Breast epithelium (tissue), 3 donors: ENCODE results near the gene CXCL17.

Experiments
- POLR2A ChIP-seq: fragments of 450-650 bp; IDR thresholded peaks from one replicate; pipeline ENCODE4 v1.6.1; 2016; ENCODE audit warnings: antibody characterized with exemption, mild to moderate bottlenecking, moderate library complexity
- POLR2AphosphoS5 ChIP-seq, 3 donors: sonication (generic); formaldehyde crosslinking; IDR thresholded peaks; one replicate each; pipeline ENCODE4 v1.6.1; 2017; ENCODE audit warnings: antibody characterized with exemption in 3 of 3
- TF ChIP-seq, protein P1 (sequence below), 3 donors: fragments of 450-650 bp; IDR thresholded peaks; one replicate each; pipeline ENCODE4 v1.5.1; 2016 to 2017; ENCODE audit warnings: antibody characterized with exemption in 3 of 3, mild to moderate bottlenecking in 3 of 3, moderate library complexity in 3 of 3

DNA sequence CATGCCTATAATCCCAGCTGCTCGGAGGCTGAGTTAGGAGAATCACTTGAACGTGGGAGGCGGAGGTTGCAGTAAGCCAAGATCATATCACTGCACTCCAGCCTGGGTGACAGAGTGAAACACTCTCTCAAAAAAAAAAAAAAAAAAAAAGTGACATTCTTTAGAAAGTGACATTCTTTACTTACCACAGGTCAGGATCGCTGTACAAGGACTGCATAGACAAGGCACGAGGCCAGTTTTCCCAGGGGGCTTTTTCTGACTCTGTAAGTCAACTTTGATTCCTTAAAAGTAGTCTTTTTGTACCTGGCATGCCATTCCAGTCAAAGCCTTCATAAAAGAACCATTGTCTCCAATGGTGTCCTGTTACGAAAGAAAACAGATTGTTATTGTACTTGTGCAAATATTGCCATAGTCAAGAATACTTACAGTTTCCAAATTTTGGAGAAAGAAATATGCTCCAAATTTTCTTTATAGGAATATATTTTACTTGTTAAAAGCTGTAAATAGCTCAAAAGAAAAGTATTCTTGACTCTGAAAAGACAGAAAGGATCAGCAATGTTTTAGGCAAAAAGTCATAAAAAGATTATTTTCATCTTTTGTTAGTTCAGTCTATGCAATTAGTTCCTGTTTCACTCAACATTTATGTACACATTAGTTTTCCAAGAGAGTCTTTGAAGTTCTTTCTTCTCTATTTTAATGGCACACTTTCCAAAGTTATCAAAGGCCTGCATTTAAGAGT is 46.2 kb upstream of the CXCL17 start:
- TF ChIP-seq, protein P1, sequence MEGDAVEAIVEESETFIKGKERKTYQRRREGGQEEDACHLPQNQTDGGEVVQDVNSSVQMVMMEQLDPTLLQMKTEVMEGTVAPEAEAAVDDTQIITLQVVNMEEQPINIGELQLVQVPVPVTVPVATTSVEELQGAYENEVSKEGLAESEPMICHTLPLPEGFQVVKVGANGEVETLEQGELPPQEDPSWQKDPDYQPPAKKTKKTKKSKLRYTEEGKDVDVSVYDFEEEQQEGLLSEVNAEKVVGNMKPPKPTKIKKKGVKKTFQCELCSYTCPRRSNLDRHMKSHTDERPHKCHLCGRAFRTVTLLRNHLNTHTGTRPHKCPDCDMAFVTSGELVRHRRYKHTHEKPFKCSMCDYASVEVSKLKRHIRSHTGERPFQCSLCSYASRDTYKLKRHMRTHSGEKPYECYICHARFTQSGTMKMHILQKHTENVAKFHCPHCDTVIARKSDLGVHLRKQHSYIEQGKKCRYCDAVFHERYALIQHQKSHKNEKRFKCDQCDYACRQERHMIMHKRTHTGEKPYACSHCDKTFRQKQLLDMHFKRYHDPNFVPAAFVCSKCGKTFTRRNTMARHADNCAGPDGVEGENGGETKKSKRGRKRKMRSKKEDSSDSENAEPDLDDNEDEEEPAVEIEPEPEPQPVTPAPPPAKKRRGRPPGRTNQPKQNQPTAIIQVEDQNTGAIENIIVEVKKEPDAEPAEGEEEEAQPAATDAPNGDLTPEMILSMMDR (IDR thresholded peaks at IDR 0.05), result no peak
- TF ChIP-seq POLR2A (no peak), POLR2AphosphoS5 (IDR thresholded peaks at IDR 0.05) (peak in 1 of 3 donors; percentile 39)
